Measurements from ENCODE around the gene ARSG. TPM values are rescaled to one million over a fixed set of nuclear protein-coding genes. Genes with fewer than 3 reads are reported as not detected.
A peak's percentile ranks its signal among the peaks of the same experiment; 100 is the strongest.
"Not testable (repeated sequence)": the region's sequence is repeated elsewhere in the genome, so short reads cannot be mapped to it uniquely, and the experiment has no call there.

Gene ARSG
- total and polyA plus RNA-seq, 9 of the 15 experiments (the other 6 are each of a cell fraction or from before 2014, with no cell fraction given) = 1.0 to 5.6 (median 1.8) TPM

DNA sequence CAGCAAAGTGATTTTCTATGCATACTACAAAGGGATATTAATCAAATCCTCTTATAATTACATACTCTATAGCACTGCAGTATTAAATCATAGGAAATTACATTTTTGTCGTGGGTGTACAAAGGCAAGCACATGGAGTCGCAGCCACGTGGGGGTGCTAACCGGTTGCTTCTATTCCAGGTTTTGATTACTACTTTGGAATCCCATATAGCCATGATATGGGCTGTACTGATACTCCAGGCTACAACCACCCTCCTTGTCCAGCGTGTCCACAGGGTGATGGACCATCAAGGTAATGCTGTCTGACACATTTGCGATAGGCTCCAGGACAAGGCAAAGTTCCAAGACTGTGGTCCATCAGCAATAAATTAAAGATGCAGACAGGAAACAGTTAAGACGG is 60.1 kb downstream of the ARSG start (continued):
- TF ChIP-seq, protein P1, sequence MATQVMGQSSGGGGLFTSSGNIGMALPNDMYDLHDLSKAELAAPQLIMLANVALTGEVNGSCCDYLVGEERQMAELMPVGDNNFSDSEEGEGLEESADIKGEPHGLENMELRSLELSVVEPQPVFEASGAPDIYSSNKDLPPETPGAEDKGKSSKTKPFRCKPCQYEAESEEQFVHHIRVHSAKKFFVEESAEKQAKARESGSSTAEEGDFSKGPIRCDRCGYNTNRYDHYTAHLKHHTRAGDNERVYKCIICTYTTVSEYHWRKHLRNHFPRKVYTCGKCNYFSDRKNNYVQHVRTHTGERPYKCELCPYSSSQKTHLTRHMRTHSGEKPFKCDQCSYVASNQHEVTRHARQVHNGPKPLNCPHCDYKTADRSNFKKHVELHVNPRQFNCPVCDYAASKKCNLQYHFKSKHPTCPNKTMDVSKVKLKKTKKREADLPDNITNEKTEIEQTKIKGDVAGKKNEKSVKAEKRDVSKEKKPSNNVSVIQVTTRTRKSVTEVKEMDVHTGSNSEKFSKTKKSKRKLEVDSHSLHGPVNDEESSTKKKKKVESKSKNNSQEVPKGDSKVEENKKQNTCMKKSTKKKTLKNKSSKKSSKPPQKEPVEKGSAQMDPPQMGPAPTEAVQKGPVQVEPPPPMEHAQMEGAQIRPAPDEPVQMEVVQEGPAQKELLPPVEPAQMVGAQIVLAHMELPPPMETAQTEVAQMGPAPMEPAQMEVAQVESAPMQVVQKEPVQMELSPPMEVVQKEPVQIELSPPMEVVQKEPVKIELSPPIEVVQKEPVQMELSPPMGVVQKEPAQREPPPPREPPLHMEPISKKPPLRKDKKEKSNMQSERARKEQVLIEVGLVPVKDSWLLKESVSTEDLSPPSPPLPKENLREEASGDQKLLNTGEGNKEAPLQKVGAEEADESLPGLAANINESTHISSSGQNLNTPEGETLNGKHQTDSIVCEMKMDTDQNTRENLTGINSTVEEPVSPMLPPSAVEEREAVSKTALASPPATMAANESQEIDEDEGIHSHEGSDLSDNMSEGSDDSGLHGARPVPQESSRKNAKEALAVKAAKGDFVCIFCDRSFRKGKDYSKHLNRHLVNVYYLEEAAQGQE (IDR thresholded peaks at IDR 0.05; ENCODE audit: borderline replicate concordance) = peak; percentile 43; the same call in 1 of the 2 replicates
- TF ChIP-seq, protein P1 (CRISPR knock-in tag; IDR thresholded peaks at IDR 0.05; ENCODE audit: low read depth) = no peak

DNA sequence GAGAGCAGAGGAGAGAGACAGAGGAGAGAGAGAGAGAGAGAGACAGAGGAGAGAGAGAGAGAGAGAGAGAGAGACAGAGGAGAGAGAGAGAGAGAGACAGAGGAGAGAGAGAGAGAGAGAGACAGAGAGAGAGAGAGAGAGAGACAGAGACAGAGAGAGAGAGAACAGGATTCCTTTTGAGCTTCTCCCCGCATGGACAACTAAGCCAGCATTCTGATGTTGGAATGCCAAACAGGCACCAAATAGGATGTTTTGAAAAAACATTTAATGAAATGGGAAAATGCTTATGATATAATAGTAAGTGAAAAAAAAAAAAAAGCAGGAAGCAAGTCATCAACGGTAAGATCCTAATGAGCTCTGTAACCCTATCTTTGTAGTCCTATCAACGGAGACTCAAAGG is 60.7 kb downstream of the ARSG start:
- H3K79me2 ChIP-seq (ENCODE audit: control insufficient read depth, insufficient read depth, low read length) = no peaks in the 10 kb centered on the region
- H3K4me3 ChIP-seq = no peak overlapping the region
- H3K27me3 ChIP-seq (ENCODE audit: control insufficient read depth in 2 of 2, insufficient read depth in 2 of 2, low read length in 2 of 2) = peaks cover 21 to 39% of the 10 kb centered on the region in 2 experiments
- no peak overlapping the region for H3K27ac ChIP-seq (ENCODE audit: extremely low read depth, low read depth, low read length)
- WGBS (ENCODE audit: insufficient coverage, low coverage, missing lambda C conversion rate) = 0% methylated on average over 3 of the region's 3 CpGs
- TF ChIP-seq ZKSCAN8 (CRISPR knock-in tag; IDR thresholded peaks at IDR 0.05) = no peak
- FAIRE-seq (no peak), DNase-seq (ENCODE audit: extremely low read depth in 1 of 4, low spot score in 3 of 4) (no peak), ATAC-seq (no peak)
- H3K4me2 ChIP-seq (ENCODE audit: insufficient read depth, low read length) = no peak overlapping the region
- no TSS peak for BruUV-seq (replicated peaks)
- no peaks in the 10 kb centered on the region for H3K36me3 ChIP-seq (ENCODE audit: control insufficient read depth, insufficient read depth, low read length)
- in situ Hi-C loops (cut with MboI) (no loop called here), intact Hi-C loops (cut with micrococcal nuclease) (no loop called here)
- no peaks in the 10 kb centered on the region for H3K9me3 ChIP-seq (replicated peaks; ENCODE audit: control insufficient read depth, insufficient read depth, low read depth, low read length)
- no peaks in the 10 kb centered on the region for H4K20me1 ChIP-seq (replicated peaks; ENCODE audit: control insufficient read depth, insufficient read depth, low read length)
- no peaks in the 10 kb centered on the region; a peak in 1 of 5 replicates for H3K4me1 ChIP-seq (replicated peaks in 1 of 2; ENCODE audit: control insufficient read depth in 2 of 2, insufficient read depth in 2 of 2, low read length in 2 of 2)
- no peaks in the 10 kb centered on the region for H3K9me1 ChIP-seq (ENCODE audit: control insufficient read depth, insufficient read depth, low read length)
- ChIA-PET POLR2A (no interaction called here), CTCF (ENCODE audit: low intra/inter-chr PET ratio) (interaction anchor here (0.6 to 0.8 kb wide), 3 partner anchors 76 to 147 kb away, joined by 3 read pairs; no protein-coding TSS in a partner anchor)
- no peak overlapping the region for H3K9ac ChIP-seq (ENCODE audit: insufficient read depth in 1 of 2, low read depth in 2 of 2, low read length in 2 of 2)
- no peak overlapping the region for H2AFZ ChIP-seq (ENCODE audit: low read depth, low read length)

DNA sequence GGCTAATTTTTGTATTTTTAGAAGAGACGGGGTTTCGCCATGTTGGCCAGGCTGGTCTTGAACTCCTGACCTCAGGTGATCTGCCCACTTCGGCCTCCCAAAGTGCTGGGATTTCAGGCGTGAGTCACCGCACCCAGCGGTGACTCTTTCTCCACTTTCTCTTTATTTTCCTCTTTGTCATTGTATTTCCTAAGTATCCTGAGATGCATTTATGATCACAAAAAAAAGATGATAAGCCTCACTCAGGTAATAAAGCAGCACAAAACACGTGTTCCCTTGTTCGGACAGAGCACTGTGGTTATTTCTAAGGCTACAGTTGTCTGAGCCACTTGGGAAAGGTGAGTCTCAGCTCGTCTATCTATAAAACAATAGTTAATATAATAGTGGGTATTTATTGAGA is 61.4 kb downstream of the ARSG start:
- FAIRE-seq; H3K36me3 ChIP-seq (ENCODE audit: control insufficient read depth, insufficient read depth, low read length); H3K9me3 ChIP-seq (replicated peaks; ENCODE audit: control insufficient read depth, insufficient read depth, low read depth, low read length); H3K4me3 ChIP-seq; DNase-seq (ENCODE audit: extremely low read depth in 1 of 4, low spot score in 3 of 4); H3K79me2 ChIP-seq (ENCODE audit: control insufficient read depth, insufficient read depth, low read length); POLR2A ChIA-PET; ATAC-seq; BruUV-seq (replicated peaks); H3K9me1 ChIP-seq (ENCODE audit: control insufficient read depth, insufficient read depth, low read length); H4K20me1 ChIP-seq (replicated peaks; ENCODE audit: control insufficient read depth, insufficient read depth, low read length); H2AFZ ChIP-seq (ENCODE audit: low read depth, low read length); H3K9ac ChIP-seq (ENCODE audit: insufficient read depth in 1 of 2, low read depth in 2 of 2, low read length in 2 of 2); in situ Hi-C loops (cut with MboI); H3K4me2 ChIP-seq (ENCODE audit: insufficient read depth, low read length); H3K4me1 ChIP-seq (replicated peaks in 1 of 2; ENCODE audit: control insufficient read depth in 2 of 2, insufficient read depth in 2 of 2, low read length in 2 of 2); H3K27ac ChIP-seq (ENCODE audit: extremely low read depth, low read depth, low read length); intact Hi-C loops (cut with micrococcal nuclease): not testable (repeated sequence)
- H3K27me3 ChIP-seq (ENCODE audit: control insufficient read depth in 2 of 2, insufficient read depth in 2 of 2, low read length in 2 of 2) = peaks cover 17 to 36% of the 10 kb centered on the region in 2 experiments
- CTCF ChIA-PET (ENCODE audit: low intra/inter-chr PET ratio) = interaction anchor here (0.6 kb wide), 1 partner anchor 147 kb away, joined by 3 read pairs; no protein-coding TSS in a partner anchor
- 18% methylated on average over 9 of the region's 9 CpGs for WGBS (ENCODE audit: insufficient coverage, low coverage, missing lambda C conversion rate)
